Umbilical cord (tissue), 2 donors: ENCODE data around the gene REM2. TPM values are rescaled to one million over a fixed set of nuclear protein-coding genes. Genes with fewer than 3 reads are reported as not detected.
"Not testable (repeated sequence)": the region's sequence is repeated elsewhere in the genome, so short reads cannot be mapped to it uniquely, and the experiment has no call there.

ENCODE experiments used
- DNase-seq: peaks from one replicate; pipeline ENCODE4 v3.0.0-alpha.2; 2015; ENCODE audit warnings: low spot score
- total RNA-seq: library from RNA; depleted of rRNA; stranded (reverse); fragments of >200 nt; gene quantifications from one replicate; pipeline ENCODE4 v1.2.3, GENCODE V29; 2014; ENCODE audit warnings: low replicate concordance; ENCODE audit not compliant: insufficient read depth

Gene REM2
- total RNA-seq, 1 donor from 2014 or later: not detected

DNA sequence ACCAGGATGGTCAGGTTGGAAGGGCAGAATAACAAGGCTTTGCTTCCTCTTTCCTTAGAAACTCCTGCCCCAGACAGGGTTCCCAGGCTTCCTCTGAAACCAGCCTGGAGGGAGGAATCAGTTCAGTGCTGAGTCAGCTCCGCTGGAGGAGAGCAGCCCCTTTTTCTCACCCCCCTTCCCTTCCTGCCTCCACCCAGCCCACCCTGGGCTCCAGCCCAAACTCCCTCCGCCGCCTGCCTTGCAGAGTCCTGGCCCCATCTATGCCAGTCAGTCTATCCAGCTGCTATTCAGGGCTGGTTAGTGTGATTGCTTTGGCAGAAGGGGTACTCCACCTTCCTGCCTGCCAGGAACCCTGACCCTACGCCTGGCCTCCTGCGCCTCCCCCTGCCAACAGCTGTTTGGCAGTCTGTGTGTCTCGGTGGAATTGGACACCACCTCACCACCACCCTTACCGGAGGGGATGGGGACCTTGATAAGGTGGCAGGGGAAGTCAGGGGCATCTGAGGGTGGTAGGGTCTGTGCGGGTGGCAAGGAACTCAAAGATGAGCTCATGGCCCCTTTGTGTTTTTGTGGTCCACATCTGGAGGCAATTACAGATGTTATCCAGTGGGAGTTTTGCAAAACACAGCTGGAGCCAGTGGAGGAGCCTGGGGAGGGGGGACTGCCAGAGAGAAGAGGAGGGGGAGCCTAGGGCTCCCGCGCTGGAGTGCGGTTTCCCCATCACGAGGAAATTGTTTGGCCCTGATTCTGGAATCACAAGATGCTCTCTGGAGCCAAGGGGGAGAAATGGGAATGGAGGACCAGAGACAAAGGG, 34.5 kb upstream of the REM2 start:
- DNase-seq: peak; percentile 96

DNA sequence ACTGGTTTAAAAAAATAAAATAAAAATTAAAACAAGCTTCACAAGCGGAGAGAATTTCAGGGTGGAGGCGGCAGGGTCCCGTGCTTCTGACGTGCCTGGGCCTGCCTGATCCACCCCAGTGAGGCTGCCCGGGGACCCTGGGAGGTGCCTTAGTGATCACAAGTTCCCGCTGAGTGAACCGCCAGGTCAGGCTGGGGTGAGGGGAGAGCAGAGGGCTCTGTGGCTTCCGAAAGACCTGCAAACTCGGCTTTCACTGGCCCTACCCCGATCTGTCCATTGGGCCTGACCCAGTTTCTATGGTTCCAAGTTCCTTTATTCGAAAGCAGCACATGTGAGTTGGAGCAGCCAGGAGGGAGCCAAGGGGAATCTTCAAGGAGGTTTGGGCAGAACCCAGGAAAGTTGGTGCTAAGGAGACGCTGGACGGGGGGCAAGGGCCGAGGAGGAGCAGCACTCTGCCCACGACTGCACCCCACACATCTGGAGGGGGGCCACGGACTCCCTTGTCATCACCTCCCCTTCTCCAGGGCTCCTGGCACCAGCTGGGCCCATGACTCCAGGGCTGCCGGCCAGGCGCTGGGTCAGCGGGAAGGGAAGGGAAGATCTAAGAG, 33.7 kb upstream of the REM2 start:
- DNase-seq: peak; percentile 40

DNA sequence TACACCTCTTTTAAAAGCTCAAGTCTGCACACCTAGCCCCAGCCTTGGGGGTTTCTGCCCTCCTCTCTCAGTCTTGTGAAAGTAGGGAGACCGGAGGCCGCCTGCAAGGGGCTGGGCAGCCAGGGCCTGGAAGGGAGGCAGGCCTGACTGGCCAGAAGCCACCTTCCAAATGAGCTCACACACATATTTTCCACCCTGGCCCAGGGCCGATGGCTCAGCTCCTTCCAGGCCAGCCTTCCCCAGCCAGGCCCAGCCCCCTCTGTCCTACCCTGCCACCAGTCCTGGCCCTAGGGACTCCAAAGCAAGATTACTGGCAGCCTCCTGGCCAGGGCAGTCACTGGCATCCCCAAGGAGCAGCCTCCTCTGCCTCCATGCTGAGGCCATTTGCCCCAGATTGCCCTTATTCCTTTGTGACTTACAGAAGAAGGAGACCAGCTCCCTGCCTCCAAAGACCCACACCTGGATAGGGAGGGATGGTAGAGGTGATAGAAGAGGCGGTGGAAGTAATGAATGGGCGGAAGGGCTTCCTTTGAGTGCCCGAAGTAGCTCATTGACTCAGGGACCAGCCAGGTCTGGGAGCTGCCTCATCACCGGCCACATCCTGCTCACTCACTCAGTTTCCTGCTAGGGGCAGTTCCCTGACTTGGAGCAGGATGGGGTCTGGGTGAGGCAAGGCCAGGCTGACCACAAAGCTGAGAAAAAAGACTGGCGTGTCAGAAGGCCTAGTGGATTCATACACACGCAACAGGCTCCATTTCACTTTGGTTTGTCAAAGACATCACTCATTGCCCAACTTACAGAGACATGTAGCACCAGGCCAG, 31.9 kb upstream of the REM2 start:
- DNase-seq: peak; percentile 87

DNA sequence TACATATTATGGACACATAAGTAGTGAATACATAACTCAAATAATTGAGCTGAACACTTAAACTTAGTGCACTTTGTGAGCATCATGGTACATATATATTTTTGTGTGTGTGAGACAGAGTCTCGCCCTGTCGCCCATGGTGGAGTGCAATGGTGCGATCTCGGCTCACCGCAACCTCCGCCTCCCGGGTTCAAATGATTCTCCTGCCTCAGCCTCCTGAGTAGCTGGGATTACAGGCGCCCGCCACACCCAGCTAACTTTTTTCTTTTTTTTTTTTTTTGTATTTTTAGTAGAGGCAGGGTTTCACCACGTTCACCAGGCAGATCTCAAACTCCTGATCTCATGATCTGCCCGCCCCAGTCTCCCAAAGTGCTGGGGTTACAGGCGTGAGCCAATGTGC, 30.8 kb upstream of the REM2 start:
- not testable (repeated sequence) for DNase-seq

DNA sequence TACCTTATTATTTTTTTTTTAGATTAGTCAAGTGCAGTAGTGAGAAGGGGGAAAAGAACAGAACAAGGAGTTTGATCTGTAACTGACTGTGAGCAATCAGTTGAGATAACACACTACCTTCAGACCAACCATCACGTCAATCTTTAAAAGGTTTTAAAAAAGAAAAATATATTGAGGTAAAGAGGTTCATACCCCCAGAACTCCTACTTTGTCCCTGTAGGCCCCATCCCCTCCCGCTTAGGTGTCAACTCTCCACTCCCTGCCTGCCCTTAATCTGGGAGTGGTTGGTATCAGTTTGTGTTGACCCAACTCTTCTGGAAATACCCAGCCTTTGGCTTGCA, 30.5 kb upstream of the REM2 start:
- DNase-seq: no peak

DNA sequence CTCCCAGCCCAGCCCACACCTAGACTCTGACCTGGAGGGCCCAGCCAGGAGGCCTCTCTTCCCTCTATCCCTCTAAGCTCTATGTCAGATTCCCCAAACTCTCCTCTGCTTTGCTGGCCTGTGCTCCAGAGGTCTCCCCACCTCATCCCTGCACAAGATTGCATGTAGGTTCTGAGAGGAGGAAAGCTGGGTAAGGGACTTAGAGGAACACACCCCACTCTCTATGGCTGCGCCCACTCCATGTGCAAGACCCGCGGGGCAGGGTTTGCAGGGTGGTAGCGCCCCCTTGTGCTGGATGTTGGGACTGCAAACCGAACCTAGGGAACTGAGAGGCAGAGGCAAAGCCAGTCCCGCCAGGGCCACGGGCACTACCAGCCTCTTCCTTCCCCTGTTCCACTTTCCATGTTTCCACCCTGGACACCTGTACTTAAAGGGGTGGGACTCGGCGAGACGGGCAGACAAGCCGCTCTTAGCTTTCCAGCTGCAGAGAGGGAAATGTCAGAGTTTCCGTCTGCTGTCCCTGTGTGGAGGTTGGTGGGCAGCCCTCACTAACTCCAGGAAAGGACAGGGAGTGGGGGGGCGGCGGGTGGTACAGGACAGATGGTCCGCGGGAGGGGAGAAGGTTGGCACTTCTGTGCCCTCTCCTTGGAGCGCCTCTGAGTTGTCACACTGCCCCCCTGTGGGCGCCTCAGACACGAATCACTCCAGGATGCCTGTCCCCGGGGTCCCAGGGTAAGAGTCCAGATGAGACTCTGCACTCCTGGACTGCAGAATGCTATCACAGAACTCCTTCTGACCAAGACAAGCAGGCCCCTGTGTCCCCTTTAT, 29.9 kb upstream of the REM2 start:
- peak; percentile 93 for DNase-seq

DNA sequence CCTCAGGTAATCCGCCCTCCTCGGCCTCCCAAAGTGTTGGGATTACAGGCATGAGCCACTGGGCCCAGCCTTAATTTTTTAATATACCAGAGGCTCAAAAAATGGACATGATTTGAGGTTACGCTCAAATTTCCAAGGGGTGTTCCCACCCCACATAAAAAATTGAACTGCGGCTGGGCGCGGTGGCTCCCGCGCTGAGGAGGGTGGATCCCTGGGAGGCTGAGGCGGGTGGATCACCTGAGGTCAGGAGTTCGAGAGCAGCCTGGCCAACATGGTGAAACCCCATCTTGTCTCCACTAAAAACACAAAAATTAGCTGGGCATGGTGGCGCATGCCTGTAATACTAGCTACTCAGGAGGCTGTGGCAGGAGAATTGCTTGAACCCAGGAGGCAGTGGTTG, 28.7 kb upstream of the REM2 start:
- DNase-seq: not testable (repeated sequence)

DNA sequence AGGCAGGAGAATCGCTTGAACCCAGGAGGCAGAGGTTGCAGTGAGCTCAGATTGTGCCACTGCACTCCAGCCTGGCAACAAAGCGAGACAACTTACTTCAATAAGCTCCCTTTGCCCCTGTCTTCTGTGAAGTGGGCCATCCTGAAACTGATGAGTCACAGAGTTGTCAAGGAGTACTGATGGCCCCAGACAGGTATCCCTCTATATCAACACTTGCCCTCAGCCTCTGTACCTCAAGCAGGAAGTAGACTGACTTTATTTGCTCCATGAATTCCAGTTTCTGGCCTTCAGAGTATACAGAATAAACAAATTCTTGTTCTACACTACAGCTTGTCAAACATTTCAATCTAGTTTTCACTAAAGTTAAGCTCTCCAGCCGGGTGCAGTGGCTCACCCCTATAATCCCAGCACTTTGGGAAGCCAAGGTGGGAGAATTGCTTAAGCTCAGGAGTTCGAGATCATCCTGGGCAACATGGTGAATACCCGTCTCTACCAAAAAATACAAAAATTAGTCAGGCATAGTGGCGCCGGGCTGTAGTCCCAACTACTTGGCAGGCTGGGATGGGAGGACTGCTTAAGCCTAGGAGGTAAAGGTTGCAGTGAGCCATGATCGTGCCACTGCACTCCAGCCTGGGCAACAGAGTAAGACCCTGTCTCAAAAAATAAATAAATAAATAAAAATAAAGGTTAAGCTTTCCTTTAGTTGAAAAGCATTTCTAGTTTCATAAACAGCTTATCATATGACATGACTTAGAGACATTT, 27.9 kb upstream of the REM2 start:
- no peak for DNase-seq

DNA sequence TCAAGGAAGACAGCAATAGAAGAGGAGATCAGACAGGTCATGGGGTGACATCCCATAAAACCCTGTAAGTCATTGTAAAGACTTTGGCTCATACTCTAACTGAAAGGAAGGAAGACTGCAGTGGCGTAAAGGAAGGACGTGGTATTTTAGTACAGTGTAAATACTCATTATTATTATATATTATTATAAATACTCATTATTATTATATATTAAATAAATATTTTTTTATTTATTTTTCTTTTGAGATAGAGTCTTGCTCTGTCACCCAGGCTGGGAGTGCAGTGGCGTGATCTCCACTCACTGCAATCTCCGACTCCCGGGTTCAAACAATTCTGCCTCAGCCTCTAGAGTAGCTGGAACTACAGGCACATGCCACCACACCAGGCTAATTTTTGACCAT, 26.6 kb upstream of the REM2 start:
- DNase-seq: no peak

DNA sequence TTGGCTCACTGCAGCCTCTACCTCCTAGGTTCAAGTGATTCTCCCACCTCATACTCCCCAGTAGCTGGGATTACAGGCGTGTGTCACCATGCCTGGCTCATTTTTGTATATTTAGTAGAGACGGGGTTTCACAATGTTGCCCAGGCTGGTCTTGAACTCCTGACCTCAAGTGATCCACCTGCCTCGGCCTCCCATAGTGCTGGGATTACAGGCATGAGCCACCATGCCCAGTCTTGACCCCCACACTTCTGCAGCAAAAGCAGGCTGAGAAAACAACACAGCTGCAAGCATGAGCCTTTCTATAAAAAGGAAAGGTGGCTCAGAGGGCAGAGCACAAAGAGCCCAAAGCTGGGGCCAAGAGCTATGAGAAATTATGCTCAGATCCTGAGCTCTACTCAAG, 22.6 kb upstream of the REM2 start:
- not testable (repeated sequence) for DNase-seq

DNA sequence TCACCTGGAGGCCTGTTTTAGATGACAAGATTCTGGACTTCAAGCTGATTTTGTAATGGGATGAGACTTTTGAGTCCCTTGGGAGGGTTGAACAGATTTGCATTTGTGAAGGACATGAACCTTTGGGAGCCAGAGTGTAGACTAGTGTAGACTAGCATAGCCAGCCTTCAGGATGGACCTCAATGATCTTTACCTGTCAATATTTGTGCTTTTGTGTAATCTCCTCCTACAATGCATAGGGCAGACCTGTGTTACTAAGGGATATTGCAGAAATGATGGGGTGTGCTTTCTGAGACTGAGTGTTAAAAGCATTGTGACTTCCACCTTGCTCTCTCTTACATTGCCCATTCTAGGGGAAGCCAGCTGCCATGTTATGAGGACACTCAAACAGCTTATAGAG, 21.4 kb upstream of the REM2 start:
- no peak for DNase-seq

DNA sequence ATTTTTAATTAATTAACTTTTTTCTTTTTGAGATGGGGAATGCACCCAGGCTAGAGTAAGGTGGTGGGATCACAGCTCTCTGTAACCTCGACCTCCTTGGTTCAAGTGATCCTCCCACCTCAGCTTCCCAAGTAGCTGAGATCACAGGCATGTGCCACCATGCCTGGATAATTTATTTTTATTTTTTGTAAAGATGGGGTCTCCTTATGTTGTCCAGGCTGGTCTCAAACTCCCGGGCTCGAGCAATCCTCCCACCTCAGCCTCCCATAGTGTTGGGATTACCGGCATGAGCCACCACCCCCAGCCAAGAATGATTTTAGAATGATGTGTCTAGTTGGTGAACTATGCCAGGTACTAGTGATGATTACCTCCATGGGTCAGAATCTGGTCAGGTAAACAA, 18.0 kb upstream of the REM2 start:
- no peak for DNase-seq

DNA sequence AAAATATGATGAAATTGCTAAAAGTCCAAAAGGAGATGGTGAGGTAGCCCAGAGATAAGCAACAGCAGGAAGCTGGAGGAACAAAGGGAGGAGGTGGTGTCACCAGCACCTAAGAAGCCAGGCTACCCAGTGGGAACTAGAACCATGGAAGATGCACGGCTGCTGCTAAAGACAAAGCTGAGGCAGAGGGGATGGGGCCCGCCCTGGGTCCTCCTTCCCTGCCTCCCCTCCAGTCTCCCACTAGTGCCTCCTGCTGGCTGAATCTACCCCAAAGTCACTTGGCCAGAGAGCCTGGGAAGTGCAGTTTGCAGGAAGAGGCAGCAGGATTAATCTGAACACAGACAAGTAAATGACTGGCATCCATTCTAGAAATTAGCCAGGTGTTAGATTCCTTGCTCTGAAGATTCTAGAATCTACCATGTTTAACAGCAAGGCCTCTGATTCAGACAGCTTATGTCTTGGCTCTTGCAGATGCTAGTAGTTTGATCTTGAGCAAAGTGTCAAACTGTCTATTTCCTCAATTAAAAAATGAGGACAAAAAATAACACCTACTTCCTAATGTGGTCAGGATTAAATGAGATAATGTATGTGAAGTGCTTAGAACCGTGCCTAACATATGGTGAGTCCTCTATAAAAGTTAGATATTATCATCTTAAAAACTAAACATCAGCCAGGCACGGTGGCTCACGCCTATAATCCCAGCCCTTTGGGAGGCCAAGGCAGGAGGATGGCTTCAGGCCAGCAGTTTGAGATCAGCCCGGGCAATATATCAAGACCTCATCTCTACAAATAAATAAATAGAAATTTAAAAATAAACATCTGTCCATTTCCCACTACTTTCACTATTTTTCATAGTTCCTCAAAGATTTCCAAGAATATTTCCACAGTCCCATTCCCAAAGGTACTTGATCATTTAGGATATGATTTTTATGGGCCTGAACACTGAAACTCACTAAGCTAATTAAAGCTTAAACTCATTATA, 17.3 kb upstream of the REM2 start:
- DNase-seq: no peak

DNA sequence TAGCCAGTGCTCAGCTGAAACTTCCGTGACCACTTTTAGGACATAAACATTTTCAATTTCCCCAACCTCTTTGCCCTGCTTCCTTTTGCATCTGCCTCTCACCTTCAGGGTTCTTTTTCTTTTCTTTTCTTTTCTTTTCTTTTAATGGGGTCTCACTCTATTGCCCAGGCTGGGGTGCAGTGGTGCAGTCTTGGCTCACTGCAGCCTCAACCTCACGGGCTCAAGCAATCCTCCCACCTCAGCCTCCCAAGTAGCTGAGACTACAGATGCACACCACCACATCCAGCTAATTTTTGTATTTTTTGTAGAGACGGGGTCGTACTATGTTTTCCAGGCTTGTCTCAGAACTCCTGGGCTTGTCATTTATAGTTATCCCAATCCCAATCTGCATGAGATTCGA, 16.1 kb upstream of the REM2 start:
- no peak for DNase-seq

DNA sequence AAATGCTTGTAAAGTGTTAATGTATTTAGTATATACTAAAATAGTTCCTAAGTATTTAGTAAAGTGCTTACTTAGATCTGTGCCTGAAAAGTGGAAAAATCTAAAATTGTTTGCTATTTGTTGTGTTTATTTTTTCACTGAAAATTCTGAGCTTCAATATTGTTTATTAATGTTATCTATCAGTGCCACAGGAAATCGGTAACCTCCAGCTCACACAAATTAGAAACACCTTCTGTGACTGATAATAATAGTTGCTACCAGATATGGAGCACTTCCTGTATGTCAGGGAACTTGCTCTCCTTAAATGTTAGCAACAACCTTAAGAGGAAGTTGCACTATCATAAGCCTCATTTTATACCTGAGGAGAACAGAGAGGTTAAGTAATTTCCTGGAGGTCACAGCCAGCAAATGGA, 12.2 kb upstream of the REM2 start:
- no peak for DNase-seq

DNA sequence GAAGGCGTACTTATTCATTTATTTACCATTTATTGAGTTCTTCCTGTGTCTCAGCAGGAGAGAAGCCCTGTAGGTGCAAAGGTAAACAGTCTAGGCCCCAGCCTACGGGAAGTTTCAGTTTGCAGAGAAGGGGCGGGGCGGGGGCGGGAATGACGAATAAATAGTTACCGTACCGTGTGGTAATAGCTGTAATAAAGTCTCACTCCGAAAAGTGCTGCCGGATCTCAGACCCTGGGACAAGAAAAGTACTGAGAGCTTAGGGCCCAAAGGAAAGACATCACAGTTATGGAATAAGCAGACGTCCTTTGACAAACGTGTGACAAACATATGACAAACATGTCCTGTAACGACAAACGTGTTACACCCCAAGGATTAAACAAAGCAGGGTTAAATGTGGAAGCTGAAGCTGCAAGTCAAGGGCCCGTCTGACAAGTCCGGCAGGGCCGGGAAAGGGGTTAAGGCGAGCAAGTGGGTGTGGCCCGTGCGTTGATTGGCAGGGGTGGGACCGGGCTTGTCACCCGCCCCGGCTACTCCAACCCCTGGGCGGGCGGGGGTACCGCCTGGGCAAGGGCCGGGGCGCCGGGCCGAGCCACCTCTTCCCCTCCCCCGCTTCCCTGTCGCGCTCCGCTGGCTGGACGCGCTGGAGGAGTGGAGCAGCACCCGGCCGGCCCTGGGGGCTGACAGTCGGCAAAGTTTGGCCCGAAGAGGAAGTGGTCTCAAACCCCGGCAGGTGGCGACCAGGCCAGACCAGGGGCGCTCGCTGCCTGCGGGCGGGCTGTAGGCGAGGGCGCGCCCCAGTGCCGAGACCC, 11.6 kb upstream of the REM2 start, which contains the start of gene LRP10:
Gene LRP10, plus strand, starts transcription at position 517 of the 809 bp plus-strand sequence. CDS start 564 bp downstream, outside the sequence.
- peak; percentile 97 for DNase-seq

DNA sequence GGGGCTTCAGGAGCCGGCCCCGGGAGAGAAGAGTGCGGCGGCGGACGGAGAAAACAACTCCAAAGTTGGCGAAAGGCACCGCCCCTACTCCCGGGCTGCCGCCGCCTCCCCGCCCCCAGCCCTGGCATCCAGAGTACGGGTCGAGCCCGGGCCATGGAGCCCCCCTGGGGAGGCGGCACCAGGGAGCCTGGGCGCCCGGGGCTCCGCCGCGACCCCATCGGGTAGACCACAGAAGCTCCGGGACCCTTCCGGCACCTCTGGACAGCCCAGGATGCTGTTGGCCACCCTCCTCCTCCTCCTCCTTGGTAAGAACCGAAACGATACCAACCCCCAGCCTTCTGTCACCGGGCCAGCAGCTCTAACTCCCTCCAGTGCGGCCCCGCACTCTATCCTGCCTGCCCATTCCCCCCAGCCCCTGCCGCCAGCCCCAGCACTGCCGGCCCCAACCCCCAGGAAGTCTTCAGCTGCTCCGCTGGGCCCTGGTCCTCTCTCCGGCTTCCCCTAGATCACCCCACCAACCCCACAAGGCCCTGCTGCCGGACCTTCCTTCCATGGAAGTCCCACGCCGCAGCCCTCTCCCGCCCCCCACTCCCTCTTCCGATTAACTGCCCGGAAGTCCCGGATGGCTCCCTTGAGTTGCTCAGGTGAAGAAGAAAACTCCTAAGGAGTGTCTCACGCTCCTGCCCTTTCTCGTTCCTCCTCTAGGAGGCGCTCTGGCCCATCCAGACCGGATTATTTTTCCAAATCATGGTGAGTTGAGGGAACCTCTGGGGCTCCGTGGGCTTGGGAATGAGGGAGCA, 10.8 kb upstream of the REM2 start:
- peak; percentile 91 for DNase-seq
